GM19239 (cell line): Measurements from ENCODE around the gene CD200R1L.
A peak's percentile ranks its signal among the peaks of the same experiment; 100 is the strongest.

Experiments used
- DNase-seq: peaks from one replicate; pipeline ENCODE4 v3.0.0; 2011; ENCODE audit warnings: low spot score; ENCODE audit not compliant: insufficient read length
- FAIRE-seq: peaks from 2 replicates; lab custom pipeline; 2011; peaks lifted over from hg19 to GRCh38; lab: Jason Lieb, UNC

The CD200R1L gene

DNA sequence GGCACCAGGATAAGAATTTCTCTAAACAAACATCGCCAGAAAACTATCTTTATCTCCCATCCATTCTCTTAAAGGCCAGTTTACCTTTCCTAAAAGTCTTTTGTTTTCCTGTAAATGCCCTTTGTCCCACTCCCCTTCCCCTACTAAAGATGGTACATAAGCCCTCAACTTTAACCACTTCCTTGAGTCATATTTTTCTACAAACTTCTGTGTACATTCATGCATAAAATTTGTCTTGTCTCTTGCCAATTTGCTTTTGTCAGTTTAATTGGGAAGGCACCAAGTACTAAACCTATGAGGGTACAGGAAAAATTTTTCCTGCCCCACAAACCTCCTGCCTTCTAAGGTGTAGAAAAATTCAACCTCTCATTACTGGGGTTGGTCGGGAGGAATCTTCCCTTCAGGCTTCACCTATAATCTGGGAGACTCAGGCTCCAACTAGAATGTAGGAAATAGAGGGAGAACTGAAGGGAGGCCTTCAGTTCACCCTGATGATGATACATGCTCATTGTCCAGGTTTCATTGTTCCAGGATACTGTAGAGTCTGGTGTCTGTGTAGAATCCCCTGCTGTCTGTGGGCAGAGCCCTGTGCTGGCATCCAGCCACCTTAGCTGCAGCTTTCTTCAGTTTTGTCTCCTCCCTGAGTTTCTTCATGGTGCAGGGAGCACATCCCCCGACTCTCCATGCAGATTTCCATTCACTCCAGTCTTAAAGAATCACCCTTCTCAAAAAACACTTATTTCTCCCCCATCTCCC, 53.2 kb downstream of the CD200R1L start:
- DNase-seq (no peak), FAIRE-seq (no peak)

DNA sequence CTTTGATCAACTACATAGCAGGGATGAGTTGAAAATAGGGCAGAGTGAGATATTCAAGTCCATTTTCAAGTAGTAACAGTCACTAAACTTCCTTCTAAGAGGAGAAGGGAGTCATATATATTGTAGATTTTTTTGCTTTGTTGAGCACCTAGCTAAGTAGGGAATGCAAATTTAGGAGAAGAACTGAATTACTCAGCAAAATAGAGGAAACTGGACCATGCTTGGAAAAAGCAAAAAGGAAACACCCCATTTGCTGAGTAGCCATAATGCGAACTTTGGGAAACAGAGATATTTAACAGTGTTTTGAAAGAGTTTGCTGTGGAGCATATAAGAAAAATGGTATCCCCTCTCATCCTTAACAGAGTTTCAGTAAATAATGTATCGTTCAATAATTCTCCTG, 54.9 kb downstream of the CD200R1L start:
- FAIRE-seq (no peak), DNase-seq (no peak)

DNA sequence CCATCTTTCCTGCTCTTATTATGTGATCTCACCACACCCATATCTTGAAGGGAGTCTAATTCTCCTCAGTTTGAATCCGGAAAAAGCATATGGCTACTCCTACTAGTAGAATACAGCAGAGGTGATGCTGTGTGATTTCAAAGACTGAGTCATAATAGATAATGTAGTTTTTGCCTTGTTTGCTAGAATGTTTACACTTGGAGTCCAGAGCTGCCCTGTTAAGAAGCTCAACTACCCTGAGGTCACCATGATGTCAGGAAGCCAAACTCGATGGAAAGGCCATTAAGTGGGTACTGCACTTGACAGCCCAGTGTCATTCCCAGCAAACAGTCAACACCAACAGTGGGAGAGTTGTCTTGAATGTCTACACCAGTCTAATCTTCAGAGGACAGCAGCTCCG, 56.9 kb downstream of the CD200R1L start:
- no peak for FAIRE-seq
- no peak for DNase-seq

GRCh38 chr3:112786881-112787579, 59.6 kb downstream of the CD200R1L start:
- FAIRE-seq (no peak), DNase-seq (no peak)

DNA sequence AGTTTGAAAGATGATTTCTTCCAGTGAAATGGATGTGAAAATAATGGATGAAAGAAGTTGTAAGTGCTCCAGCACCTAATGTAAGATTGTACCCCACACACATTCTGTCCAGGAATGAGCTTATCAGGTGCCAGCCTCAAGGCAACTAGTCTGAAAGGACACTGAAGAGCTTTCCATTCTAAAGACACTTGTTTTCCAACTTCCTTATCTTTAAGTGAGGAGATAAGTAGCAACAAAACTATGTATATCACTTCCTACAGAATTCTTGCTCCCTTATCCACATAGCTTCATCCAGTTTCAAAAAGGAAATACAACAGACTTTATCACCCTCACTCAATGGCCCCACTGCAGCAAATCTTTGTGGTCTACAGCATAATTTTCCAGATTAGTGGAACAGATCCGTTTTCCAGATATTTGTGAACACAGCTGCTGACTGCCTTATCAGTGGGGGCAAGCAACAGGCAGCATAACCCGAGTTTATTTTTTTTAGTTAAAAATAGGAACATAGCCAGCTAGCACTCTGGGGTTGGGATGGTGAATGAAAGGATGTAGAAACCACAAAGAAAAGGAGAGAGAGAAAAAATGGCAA, 60.6 kb downstream of the CD200R1L start:
- DNase-seq (no peak), FAIRE-seq (no peak)

- FAIRE-seq (no peak), DNase-seq (no peak)
Observed at GRCh38 chr3:112785321-112786001, 61.2 kb downstream of the CD200R1L start.

DNA sequence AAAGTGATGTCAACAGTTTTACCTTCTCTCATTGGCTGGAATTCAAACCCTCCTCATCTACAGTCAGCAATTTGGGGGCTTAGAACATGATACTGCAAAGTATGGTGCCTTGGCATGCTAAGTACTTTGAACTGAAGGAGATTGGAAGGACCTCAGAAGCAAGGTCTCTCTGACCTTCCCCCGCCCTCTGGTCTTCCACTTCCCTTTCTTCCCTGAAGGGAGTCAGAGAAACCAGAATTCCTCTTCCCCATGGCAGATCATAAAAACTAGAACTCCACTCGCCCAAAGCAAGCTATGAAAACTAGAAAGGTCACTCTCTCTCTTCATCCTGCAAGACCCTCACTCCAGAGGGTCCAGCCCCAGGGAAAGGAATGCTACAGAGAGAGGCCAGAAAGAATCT, 64.2 kb downstream of the CD200R1L start:
- FAIRE-seq (no peak), DNase-seq (no peak)

DNA sequence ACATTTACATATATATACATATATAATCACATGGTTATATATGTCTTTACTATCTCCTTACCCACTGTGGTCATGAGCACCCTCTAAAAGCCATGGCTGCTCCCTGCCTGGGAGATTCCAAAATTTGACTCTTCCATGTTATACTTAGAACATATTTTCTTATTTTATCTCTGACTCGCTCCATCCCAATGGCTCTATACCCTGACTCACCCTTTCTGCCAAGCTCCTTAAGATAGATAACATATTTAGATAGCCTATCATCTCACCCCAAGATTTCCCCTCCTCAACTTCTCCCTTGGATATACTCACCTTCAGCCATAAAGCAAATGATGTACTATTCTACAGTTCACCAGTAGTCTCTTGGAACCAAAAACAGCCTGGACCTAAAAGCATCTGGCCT, 65.1 kb downstream of the CD200R1L start:
- FAIRE-seq (no peak), DNase-seq (no peak)

- FAIRE-seq: no peak
- no peak for DNase-seq
Observed at GRCh38 chr3:112779558-112780480, 66.8 kb downstream of the CD200R1L start.

- FAIRE-seq: no peak
- no peak for DNase-seq
Observed at GRCh38 chr3:112779011-112779410, 67.7 kb downstream of the CD200R1L start.

DNA sequence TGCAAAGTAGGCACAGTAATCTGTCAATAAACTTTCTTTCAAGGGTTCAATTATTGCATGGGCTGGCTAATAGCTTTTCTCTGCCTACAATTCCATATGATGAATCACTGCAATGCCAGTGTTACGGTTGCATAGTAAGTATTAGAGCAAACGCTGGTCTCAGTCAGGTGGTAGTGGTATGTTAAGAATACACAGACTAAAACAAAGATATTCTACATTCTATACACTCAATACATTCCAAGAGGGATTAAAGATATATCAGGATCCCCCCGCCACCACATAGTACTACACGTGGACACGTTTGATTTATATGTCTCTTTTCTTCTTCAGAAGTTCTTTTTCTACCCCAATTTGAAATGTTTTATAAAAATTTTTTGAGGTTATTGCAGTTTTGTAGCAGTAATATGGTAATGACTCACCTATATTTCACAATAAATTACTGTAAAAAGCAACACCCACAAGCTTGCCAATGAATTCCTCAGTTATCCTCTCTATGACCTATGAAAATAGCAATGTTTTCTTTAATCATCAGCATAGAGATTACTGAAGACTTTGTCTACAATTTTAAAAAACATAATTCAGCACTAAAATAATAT, 68.2 kb downstream of the CD200R1L start:
- no peak for FAIRE-seq
- DNase-seq: no peak

DNA sequence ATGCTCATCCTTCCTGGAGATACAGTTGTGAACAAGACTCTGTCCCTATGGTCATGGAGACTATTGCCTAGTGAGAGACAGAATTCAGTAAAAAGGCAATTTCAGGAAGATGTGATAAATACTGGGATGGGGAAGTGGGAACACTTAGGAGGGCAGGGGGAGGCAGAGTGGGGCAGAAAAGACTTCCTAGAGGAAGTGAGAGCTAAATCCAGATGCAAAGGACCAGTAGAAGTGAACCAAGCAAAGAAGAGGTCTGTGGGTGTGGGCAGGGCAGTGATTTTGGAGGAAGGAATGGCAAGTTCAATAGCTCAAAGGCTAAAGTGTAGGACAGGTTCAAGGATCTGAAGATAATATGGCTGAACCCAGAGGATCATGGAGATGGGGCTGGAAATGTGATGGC, 68.9 kb downstream of the CD200R1L start:
- DNase-seq (no peak), FAIRE-seq (no peak)

- no peak for DNase-seq
- FAIRE-seq: no peak
Observed at GRCh38 chr3:112776836-112777235, 69.8 kb downstream of the CD200R1L start.

DNA sequence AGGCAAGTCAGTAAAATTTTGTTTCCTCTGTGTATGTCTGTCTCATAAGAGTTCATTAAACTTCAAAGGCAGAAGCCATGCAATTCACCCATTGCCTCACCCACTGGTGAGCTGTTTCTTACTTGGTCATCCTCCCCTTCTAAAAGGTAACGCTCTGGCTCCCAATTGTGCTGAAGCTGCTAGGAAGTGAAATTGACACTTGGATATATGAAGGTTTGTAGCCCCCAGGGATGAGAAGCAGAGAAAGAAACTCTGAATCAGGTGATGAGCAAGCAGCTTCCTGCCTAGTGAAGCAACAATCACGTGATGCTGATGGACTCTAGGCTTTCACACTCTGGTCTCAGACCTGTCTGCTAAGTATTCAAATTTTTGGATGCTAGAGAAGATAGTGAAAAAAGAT, 70.7 kb downstream of the CD200R1L start:
- FAIRE-seq (peak; percentile 4), DNase-seq (peak; percentile 6)

- DNase-seq (no peak), FAIRE-seq (no peak)
Observed at GRCh38 chr3:112775011-112775742, 71.5 kb downstream of the CD200R1L start.

- FAIRE-seq: no peak
- no peak for DNase-seq
Observed at GRCh38 chr3:112774293-112774926, 72.3 kb downstream of the CD200R1L start.

DNA sequence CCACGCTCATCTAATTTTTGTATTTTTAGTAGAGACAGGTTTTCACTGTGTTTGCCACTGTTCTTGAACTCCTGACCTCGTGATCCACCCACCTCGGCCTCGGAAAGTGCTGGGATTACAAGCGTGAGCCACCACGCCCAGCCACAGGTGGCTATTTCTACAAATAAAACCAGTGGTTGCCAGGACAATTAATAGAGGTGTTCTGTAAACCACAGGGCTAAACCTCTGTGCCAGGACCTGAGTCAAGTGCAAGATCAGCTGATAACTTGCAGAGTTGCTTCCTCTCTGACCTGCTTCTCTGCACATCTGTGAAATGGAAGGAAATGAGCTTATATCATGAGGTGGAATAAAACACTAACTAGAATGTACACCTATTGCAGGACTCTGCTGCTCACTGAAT, 72.8 kb downstream of the CD200R1L start:
- no peak for DNase-seq

GRCh38 chr3:112770951-112771350, 75.7 kb downstream of the CD200R1L start:
- FAIRE-seq: no peak
- no peak for DNase-seq

More for the DNA sequence above, 72.8 kb downstream of the CD200R1L start:
- FAIRE-seq: peak; percentile 45
